ENCODE results near the gene DSE. TPM values are rescaled to one million over a fixed set of nuclear protein-coding genes. Genes with fewer than 3 reads are reported as not detected.

Gene DSE
- total RNA-seq, 1 experiment from 2014 or later = 5.4 TPM

- no peak for DNase-seq (ENCODE audit: low read depth, low spot score)
- POLR2A ChIA-PET = no interaction called here
- ATAC-seq = no peak
- H3K9me3 ChIP-seq (ENCODE audit: control insufficient read depth, insufficient read depth, low read depth, low read length) = no peaks in the 10 kb centered on the region
- no peak overlapping the region for H3K27ac ChIP-seq (ENCODE audit: low read length)
- H3K27me3 ChIP-seq (ENCODE audit: control insufficient read depth, insufficient read depth, low read length) = peaks cover 3% of the 10 kb centered on the region; the same call in 1 of the 2 replicates
- no TSS peak for BruUV-seq (replicated peaks)
- TF ChIP-seq CTCF (IDR thresholded peaks at IDR 0.05) (no peak), SIN3A (IDR thresholded peaks at IDR 0.05; ENCODE audit: borderline replicate concordance, insufficient read depth, low read depth, low read length) (no peak), REST (IDR thresholded peaks at IDR 0.05; ENCODE audit: insufficient read depth in 1 of 2, low read depth in 2 of 2, low read length in 1 of 2) (no peak), POLR2AphosphoS5 (IDR thresholded peaks at IDR 0.05; ENCODE audit: low read depth, low read length) (no peak)
- intact Hi-C loops (cut with micrococcal nuclease; ENCODE audit: unreplicated experiment) (no loop called here), in situ Hi-C loops (cut with HindIII; ENCODE audit: low pct_unique_long_range_greater_than_20kb, low sequenced_read_pairs) (no loop called here)
- CTCF ChIA-PET = no interaction called here
- H3K4me3 ChIP-seq (ENCODE audit: low read depth in 2 of 2, low read length in 2 of 2) = no peak overlapping the region
- 0 out of 2 replicates have a peak, but pooled peaks cover 2% of the 10 kb centered on the region for H3K36me3 ChIP-seq (ENCODE audit: control insufficient read depth, insufficient read depth, low read length)
- H3K4me1 ChIP-seq (ENCODE audit: control insufficient read depth, insufficient read depth, low read length) = no peaks in the 10 kb centered on the region
Observed at GRCh38 chr6:116389357-116389756, 18.6 kb downstream of the DSE start.

- TF ChIP-seq POLR2AphosphoS5 (IDR thresholded peaks at IDR 0.05; ENCODE audit: low read depth, low read length) (no peak), REST (IDR thresholded peaks at IDR 0.05; ENCODE audit: insufficient read depth in 1 of 2, low read depth in 2 of 2, low read length in 1 of 2) (no peak), SIN3A (IDR thresholded peaks at IDR 0.05; ENCODE audit: borderline replicate concordance, insufficient read depth, low read depth, low read length) (no peak), TCF7L2 (IDR thresholded peaks at IDR 0.05; ENCODE audit: low read depth, low read length) (no peak), CTCF (IDR thresholded peaks at IDR 0.05) (no peak)
- ChIA-PET CTCF (no interaction called here), POLR2A (no interaction called here)
- BruUV-seq (replicated peaks) = no TSS peak
- Histone ChIP-seq H3K36me3 (ENCODE audit: control insufficient read depth, insufficient read depth, low read length) (no peaks in the 10 kb centered on the region), H3K4me3 (ENCODE audit: low read depth in 2 of 2, low read length in 2 of 2) (no peak overlapping the region), H3K9me3 (ENCODE audit: control insufficient read depth, insufficient read depth, low read depth, low read length) (no peaks in the 10 kb centered on the region), H3K27ac (ENCODE audit: low read length) (no peak overlapping the region), H3K27me3 (ENCODE audit: control insufficient read depth, insufficient read depth, low read length) (no peaks in the 10 kb centered on the region), H3K4me1 (ENCODE audit: control insufficient read depth, insufficient read depth, low read length) (no peaks in the 10 kb centered on the region)
- ATAC-seq = no peak
- DNase-seq (ENCODE audit: low read depth, low spot score) = no peak
- intact Hi-C loops (cut with micrococcal nuclease; ENCODE audit: unreplicated experiment) = no loop called here
- in situ Hi-C loops (cut with HindIII; ENCODE audit: low pct_unique_long_range_greater_than_20kb, low sequenced_read_pairs) = no loop called here
Observed at GRCh38 chr6:116390581-116390980, 19.8 kb downstream of the DSE start.

Measured in Panc1 (cell line).